Kidney epithelial cell (primary cell): ENCODE results near the gene KRTAP10-5. TPM values are rescaled to one million over a fixed set of nuclear protein-coding genes. Genes with fewer than 3 reads are reported as not detected.
"Not testable (repeated sequence)": the region's sequence is repeated elsewhere in the genome, so short reads cannot be mapped to it uniquely, and the experiment has no call there.

Experiments
- DNase-seq: peaks from one replicate; pipeline ENCODE4 v3.0.0-alpha.2; 2010; ENCODE audit warnings: low read depth
- H3K27me3 ChIP-seq: 2 replicates; pipeline ENCODE4 v1.6.0; 2011; ENCODE audit warnings: low read length; ENCODE audit not compliant: control insufficient read depth, insufficient read depth
- H3K36me3 ChIP-seq: 2 replicates; pipeline ENCODE4 v1.5.1; 2011; ENCODE audit warnings: low read length; ENCODE audit not compliant: control insufficient read depth, insufficient read depth
- H3K4me3 ChIP-seq: 2 replicates; pipeline ENCODE4 v1.5.1; 2011; ENCODE audit warnings: low read depth, mild to moderate bottlenecking, control low read depth, low read length
- CTCF ChIP-seq: IDR thresholded peaks from 2 replicates; pipeline ENCODE4 v1.5.1; 2011; ENCODE audit warnings: mild to moderate bottlenecking, moderate library complexity, low read length, control low read depth, inconsistent platforms; ENCODE audit not compliant: insufficient read depth, poor library complexity, severe bottlenecking
- total RNA-seq: library from RNA; depleted of rRNA; stranded (reverse); fragments of >200 nt; gene quantifications from 2 replicates; pipeline ENCODE4 v1.2.3, GENCODE V29; 2015

KRTAP10-5 gene
- total RNA-seq, 1 donor from 2014 or later = not detected

DNA sequence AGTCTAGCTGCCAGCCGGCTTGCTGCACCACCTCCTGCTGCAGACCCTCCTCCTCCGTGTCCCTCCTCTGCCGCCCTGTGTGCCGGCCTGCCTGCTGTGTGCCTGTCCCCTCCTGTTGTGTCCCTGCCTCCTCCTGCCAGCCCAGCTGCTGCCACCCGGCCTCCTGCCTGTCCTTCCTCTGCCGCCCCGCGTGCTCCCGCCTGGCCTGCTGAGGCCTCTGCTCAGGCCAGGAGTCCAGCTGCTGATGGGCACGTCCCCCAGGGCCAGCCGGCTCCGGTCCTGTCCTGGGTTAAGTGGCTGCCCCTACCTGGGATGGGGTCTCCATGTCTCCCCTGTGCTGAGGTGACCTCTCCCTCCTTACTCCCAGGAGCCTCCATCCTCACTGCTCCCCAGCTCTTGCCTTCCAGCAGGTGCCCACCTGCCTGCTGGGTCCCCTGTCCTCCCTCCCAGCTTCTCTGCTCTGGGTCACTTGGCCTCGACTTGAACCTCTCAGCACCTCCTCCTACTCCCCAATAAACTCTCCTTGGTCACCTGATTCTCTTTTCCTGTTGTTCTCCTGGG, 32.3 kb upstream of the KRTAP10-5 start:
- H3K27me3 ChIP-seq = peaks cover 6% of the 10 kb centered on the region
- no peak overlapping the region for H3K4me3 ChIP-seq
- no peak for DNase-seq
- no peak for TF ChIP-seq CTCF
- no peaks in the 10 kb centered on the region for H3K36me3 ChIP-seq

DNA sequence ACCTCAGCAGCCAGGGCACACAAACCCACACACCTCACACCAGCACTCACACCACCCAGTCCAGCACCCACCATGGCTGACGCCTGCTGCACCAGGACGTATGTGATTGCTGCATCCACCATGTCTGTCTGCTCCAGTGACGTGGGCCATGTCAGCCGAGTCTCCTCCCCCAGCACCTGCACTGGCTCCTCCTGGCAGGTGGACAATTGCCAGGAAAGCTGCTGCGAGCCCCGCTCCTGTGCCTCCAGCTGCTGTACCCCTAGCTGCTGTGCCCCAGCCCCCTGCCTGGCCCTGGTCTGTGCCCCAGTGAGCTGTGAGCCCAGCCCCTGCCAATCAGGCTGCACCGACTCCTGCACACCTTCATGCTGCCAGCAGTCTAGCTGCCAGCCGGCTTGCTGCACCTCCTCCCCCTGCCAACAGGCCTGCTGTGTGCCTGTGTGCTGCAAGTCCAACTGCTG, 31.7 kb upstream of the KRTAP10-5 start, which contains the start of gene KRTAP10-8:
Gene KRTAP10-8 (plus strand): TSS at position 51 of the 458 bp plus-strand sequence. CDS start 22 bp downstream, at position 73.
- DNase-seq = no peak
- no peak for TF ChIP-seq CTCF
- Histone ChIP-seq H3K36me3 (no peaks in the 10 kb centered on the region), H3K4me3 (no peak within 1 kb of the TSS), H3K27me3 (peaks cover 6% of the 10 kb centered on the region)

- no peak overlapping the region for H3K4me3 ChIP-seq
Measured at GRCh38 chr21:44611551-44611950, 31.1 kb upstream of the KRTAP10-5 start.

GRCh38 chr21:44610157-44610843, 29.9 kb upstream of the KRTAP10-5 start:
- not testable (repeated sequence) for H3K36me3 ChIP-seq

More at GRCh38 chr21:44611551-44611950, 31.1 kb upstream of the KRTAP10-5 start:
- DNase-seq = no peak
- TF ChIP-seq CTCF = no peak
- H3K27me3 ChIP-seq = peaks cover 6% of the 10 kb centered on the region
- no peaks in the 10 kb centered on the region for H3K36me3 ChIP-seq

DNA sequence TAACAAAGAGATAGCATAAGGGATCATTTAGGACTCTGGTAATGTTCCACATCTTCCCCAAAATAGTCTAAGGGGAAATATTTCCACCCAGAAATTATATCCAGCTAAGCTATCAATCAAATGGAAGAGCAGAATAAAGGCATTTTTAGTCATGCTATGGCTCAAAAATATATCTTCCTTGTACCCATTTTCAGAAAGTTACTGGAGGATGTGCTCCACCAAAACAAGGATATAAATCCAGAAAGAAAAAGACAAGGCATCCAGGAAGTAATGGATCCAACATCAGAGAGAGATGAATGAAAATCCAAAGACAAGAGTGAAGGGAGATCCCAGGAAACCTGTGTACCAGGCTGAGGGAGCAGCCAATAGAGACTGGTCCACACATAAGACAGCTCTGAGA, 28.8 kb upstream of the KRTAP10-5 start:
- Histone ChIP-seq H3K36me3 (no peaks in the 10 kb centered on the region), H3K4me3 (no peak overlapping the region), H3K27me3 (no peaks in the 10 kb centered on the region)
- no peak for DNase-seq
- TF ChIP-seq CTCF = no peak

More at GRCh38 chr21:44610157-44610843, 29.9 kb upstream of the KRTAP10-5 start:
- H3K4me3 ChIP-seq, DNase-seq, H3K27me3 ChIP-seq: not testable (repeated sequence)

DNA sequence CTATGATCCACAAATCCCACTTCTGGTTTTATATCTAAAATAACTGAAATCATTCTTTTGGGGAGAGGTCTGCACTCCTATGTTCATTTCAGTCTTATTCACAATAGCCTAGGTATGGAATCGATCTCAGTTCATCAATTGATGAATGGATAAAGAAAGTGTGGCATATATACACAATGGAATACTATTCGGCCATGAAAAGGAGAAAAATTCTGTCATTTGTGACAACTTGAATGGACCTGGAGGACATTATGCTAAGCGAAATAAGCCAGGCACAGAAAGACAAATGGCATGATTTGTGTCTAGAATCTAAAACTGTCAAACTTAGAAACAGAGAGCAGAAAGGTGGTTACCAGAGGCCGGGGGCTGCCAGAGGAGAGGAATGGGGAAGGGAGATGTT, 26.1 kb upstream of the KRTAP10-5 start:
- DNase-seq = no peak
- Histone ChIP-seq H3K4me3 (no peak overlapping the region), H3K36me3 (no peaks in the 10 kb centered on the region), H3K27me3 (no peaks in the 10 kb centered on the region)
- TF ChIP-seq CTCF = no peak
